WTC11 (cell line): Measurements from ENCODE around the gene GSTO2. TPM values are rescaled to one million over a fixed set of nuclear protein-coding genes. Genes with fewer than 3 reads are reported as not detected.
A peak's percentile ranks its signal among the peaks of the same experiment; 100 is the strongest.

Experiments used
- ATAC-seq: fragments of 200-7000 bp; cut with Tn5 transposase; 2 replicates; pipeline ENCODE4 v1.10.0; 2021; ENCODE audit warnings: mild to moderate bottlenecking, moderate library complexity
- CTCF ChIA-PET: fragments of 300-600 bp; sonication (Branson Sonifier 250); formaldehyde crosslinking; loops from one replicate; lab custom pipeline; 2021; ENCODE audit warnings: antibody characterized with exemption; lab: Charles Lee
- POLR2A ChIA-PET: fragments of 350-600 bp; sonication (Branson Sonifier 250); formaldehyde crosslinking; loops from one replicate; lab custom pipeline; 2021; ENCODE audit warnings: antibody characterized with exemption; lab: Charles Lee
- DNase-seq: peaks from one replicate; pipeline ENCODE4 v3.0.0; 2021; ENCODE audit warnings: low spot score
- H3K27ac Mint-ChIP-seq: 2 replicates; pipeline ENCODE4 v1.8.0; 2021; ENCODE audit warnings: mixed read lengths
- H3K27me3 Mint-ChIP-seq: 2 replicates; pipeline ENCODE4 v1.8.0; 2021; ENCODE audit warnings: low read depth, mild to moderate bottlenecking, moderate library complexity, mixed read lengths
- H3K36me3 Mint-ChIP-seq: 2 replicates; pipeline ENCODE4 v1.8.0; 2021; ENCODE audit warnings: mixed read lengths
- H3K4me1 Mint-ChIP-seq: 2 replicates; pipeline ENCODE4 v1.8.0; 2022; ENCODE audit warnings: mixed read lengths
- H3K4me3 Mint-ChIP-seq: 2 replicates; pipeline ENCODE4 v1.8.0; 2021; ENCODE audit warnings: mild to moderate bottlenecking, moderate library complexity, mixed read lengths
- H3K9me3 Mint-ChIP-seq: 2 replicates; pipeline ENCODE4 v1.8.0; 2021; ENCODE audit warnings: mixed read lengths
- AR ChIP-seq: fragments of 250-450 bp; sonication (Bioruptor Pico); IDR thresholded peaks from 2 replicates; pipeline ENCODE4 v1.9.0; 2021; ENCODE audit warnings: mild to moderate bottlenecking
- ATF3 ChIP-seq: sonication (generic); formaldehyde crosslinking; conservative IDR thresholded peaks from 2 replicates; pipeline ENCODE4 v1.8.1; 2022; ENCODE audit warnings: mild to moderate bottlenecking, missing genetic modification reagents
- ELF4 ChIP-seq: sonication (generic); formaldehyde crosslinking; IDR thresholded peaks from 2 replicates; pipeline ENCODE4 v1.8.1; 2022; ENCODE audit warnings: low read depth, mild to moderate bottlenecking, moderate library complexity, missing genetic modification reagents
- ESRRA ChIP-seq: sonication (generic); formaldehyde crosslinking; IDR thresholded peaks from 2 replicates; pipeline ENCODE4 v1.8.1; 2022; ENCODE audit warnings: mild to moderate bottlenecking, missing genetic modification reagents, borderline replicate concordance
- GTF2I ChIP-seq: fragments of 250-450 bp; sonication (Bioruptor Pico); conservative IDR thresholded peaks from 2 replicates; pipeline ENCODE4 v1.4.0; 2021; ENCODE audit warnings: mild to moderate bottlenecking
- HMGXB4 ChIP-seq: sonication (generic); formaldehyde crosslinking; IDR thresholded peaks from 2 replicates; pipeline ENCODE4 v1.8.1; 2023; ENCODE audit warnings: mild to moderate bottlenecking, moderate library complexity, missing genetic modification reagents
- JAZF1 ChIP-seq: fragments of 250-450 bp; sonication (Bioruptor Pico); IDR thresholded peaks from 2 replicates; pipeline ENCODE4 v1.9.0; 2021; ENCODE audit warnings: moderate library complexity, mild to moderate bottlenecking, inconsistent platforms
- NFATC4 ChIP-seq: fragments of 250-450 bp; sonication (Bioruptor Pico); IDR thresholded peaks from 2 replicates; pipeline ENCODE4 v1.9.0; 2021; ENCODE audit warnings: mild to moderate bottlenecking
- NFE2L1 ChIP-seq: sonication (generic); formaldehyde crosslinking; IDR thresholded peaks from 2 replicates; pipeline ENCODE4 v1.8.1; 2023; ENCODE audit warnings: missing genetic modification reagents
- NFYB ChIP-seq: sonication (generic); formaldehyde crosslinking; conservative IDR thresholded peaks from 2 replicates; pipeline ENCODE4 v1.8.0; 2022; ENCODE audit warnings: low read depth, missing genetic modification reagents
- PRRX2 ChIP-seq: fragments of 250-450 bp; sonication (Bioruptor Pico); IDR thresholded peaks from 2 replicates; pipeline ENCODE4 v1.8.0; 2021; ENCODE audit warnings: mild to moderate bottlenecking
- SOX15 ChIP-seq: fragments of 250-450 bp; sonication (Bioruptor Pico); IDR thresholded peaks from 2 replicates; pipeline ENCODE4 v1.9.0; 2021; ENCODE audit warnings: mild to moderate bottlenecking
- TEAD4 ChIP-seq: sonication (generic); formaldehyde crosslinking; IDR thresholded peaks from 2 replicates; pipeline ENCODE4 v1.8.0; 2022; ENCODE audit warnings: mild to moderate bottlenecking, missing genetic modification reagents
- USF2 ChIP-seq: sonication (generic); formaldehyde crosslinking; IDR thresholded peaks from 2 replicates; pipeline ENCODE4 v1.8.1; 2023; ENCODE audit warnings: mild to moderate bottlenecking, missing genetic modification reagents, moderate library complexity
- ZBTB43 ChIP-seq: sonication (generic); formaldehyde crosslinking; IDR thresholded peaks from 2 replicates; pipeline ENCODE4 v1.8.1; 2023; ENCODE audit warnings: mild to moderate bottlenecking, missing genetic modification reagents
- ZNF263 ChIP-seq: sonication (generic); formaldehyde crosslinking; IDR thresholded peaks from 2 replicates; pipeline ENCODE4 v1.8.1; 2022; ENCODE audit warnings: low read depth, mild to moderate bottlenecking, moderate library complexity, missing genetic modification reagents
- ZNF423 ChIP-seq: fragments of 250-450 bp; sonication (Bioruptor Pico); IDR thresholded peaks from 2 replicates; pipeline ENCODE4 v2.1.2; 2022; ENCODE audit warnings: mild to moderate bottlenecking, moderate library complexity
- ZNF512 ChIP-seq: sonication (generic); formaldehyde crosslinking; IDR thresholded peaks from 2 replicates; pipeline ENCODE4 v1.8.1; 2022; ENCODE audit warnings: missing genetic modification reagents, borderline replicate concordance
- total RNA-seq: library from RNA; stranded (reverse); gene quantifications from 3 replicates; pipeline ENCODE4 v1.2.3, GENCODE V29; 2021

The GSTO2 gene
- total RNA-seq, 1 experiment from 2014 or later: 10.7 TPM

GRCh38 chr10:104255311-104255981 is 13.5 kb upstream of the GSTO2 start:
- CTCF ChIA-PET: interaction anchor here (0.7 to 5.0 kb wide), 11 partner anchors 13 to 367 kb away, joined by 3 to 56 read pairs (median 5); partner anchors contain the start of genes CFAP58, GSTO2 and SFR1
- Mint-ChIP-seq H3K9me3 (peaks cover 5% of the 10 kb centered on the region; the same call in 1 of the 2 replicates), H3K4me3 (peak overlapping the region; percentile 81), H3K4me1 (peaks cover 54% of the 10 kb centered on the region), H3K27ac (peak overlapping the region; percentile 73), H3K27me3 (peaks cover 13% of the 10 kb centered on the region), H3K36me3 (peaks cover 28% of the 10 kb centered on the region)
- POLR2A ChIA-PET: interaction anchor here (0.6 to 0.9 kb wide), 4 partner anchors 13 to 189 kb away, joined by 3 read pairs; partner anchors contain the start of gene GSTO2
- TF ChIP-seq NFATC4 (CRISPR knock-in tag): no peak
- no peak for TF ChIP-seq TEAD4
- TF ChIP-seq ATF3 (CRISPR knock-in tag): no peak
- no peak for TF ChIP-seq ZNF423 (CRISPR knock-in tag)
- TF ChIP-seq ELF4 (CRISPR knock-in tag): no peak
- DNase-seq (no peak), ATAC-seq (peak; percentile 5; the same call in 1 of the 2 replicates)

GRCh38 chr10:104256335-104256961 is 12.5 kb upstream of the GSTO2 start:
- Mint-ChIP-seq H3K4me3 (peak overlapping the region; percentile 81), H3K4me1 (peaks cover 46% of the 10 kb centered on the region), H3K9me3 (peaks cover 5% of the 10 kb centered on the region; the same call in 1 of the 2 replicates), H3K36me3 (peaks cover 38% of the 10 kb centered on the region), H3K27ac (no peak overlapping the region), H3K27me3 (peaks cover 12% of the 10 kb centered on the region)
- ChIA-PET POLR2A (interaction anchor here (0.8 kb wide), 1 partner anchor 12 kb away, joined by 3 read pairs; the partner anchor contains the start of gene GSTO2), CTCF (interaction anchor here (0.7 to 5.0 kb wide), 3 partner anchors 18 to 765 kb away, joined by 3 to 56 read pairs (median 15); partner anchors contain the start of gene CFAP58)
- DNase-seq: no peak
- ATAC-seq: no peak
- TF ChIP-seq AR (CRISPR knock-in tag): no peak
- TF ChIP-seq GTF2I (CRISPR knock-in tag): no peak
- no peak for TF ChIP-seq SOX15 (CRISPR knock-in tag)
- TF ChIP-seq ZBTB43 (CRISPR knock-in tag): no peak
- no peak for TF ChIP-seq ZNF263 (CRISPR knock-in tag)

GRCh38 chr10:104257235-104257634 is 11.7 kb upstream of the GSTO2 start:
- ChIA-PET POLR2A (no interaction called here), CTCF (interaction anchor here (5.0 kb wide), 1 partner anchor 17 kb away, joined by 56 read pairs; no protein-coding TSS in a partner anchor)
- H3K27me3 Mint-ChIP-seq: peaks cover 4% of the 10 kb centered on the region
- no peak overlapping the region for H3K27ac Mint-ChIP-seq
- H3K4me1 Mint-ChIP-seq: peaks cover 38% of the 10 kb centered on the region
- peaks cover 44% of the 10 kb centered on the region for H3K36me3 Mint-ChIP-seq
- peaks cover under 1% of the 10 kb centered on the region; the same call in 1 of the 2 replicates for H3K9me3 Mint-ChIP-seq
- no peak for DNase-seq
- H3K4me3 Mint-ChIP-seq: no peak overlapping the region
- no peak for ATAC-seq
- TF ChIP-seq HMGXB4 (CRISPR knock-in tag): no peak
- TF ChIP-seq ESRRA (CRISPR knock-in tag): no peak
- TF ChIP-seq JAZF1 (CRISPR knock-in tag): no peak
- TF ChIP-seq ZNF512 (CRISPR knock-in tag): no peak
- no peak for TF ChIP-seq PRRX2 (CRISPR knock-in tag)
- TF ChIP-seq USF2 (CRISPR knock-in tag): no peak
- no peak for TF ChIP-seq NFYB (CRISPR knock-in tag)
- TF ChIP-seq NFE2L1: no peak
- no peak for TF ChIP-seq ELF4 (CRISPR knock-in tag)
